ENCODE results near the gene ERVW-1. TPM values are rescaled to one million over a fixed set of nuclear protein-coding genes. Genes with fewer than 3 reads are reported as not detected.
"Not testable (repeated sequence)": the region's sequence is repeated elsewhere in the genome, so short reads cannot be mapped to it uniquely, and the experiment has no call there.

ERVW-1 gene
- total and polyA plus RNA-seq, 4 experiments from 2014 or later: 0.12 TPM; not detected in 3

- peak overlapping the region; percentile 97 for H3K27ac ChIP-seq (ENCODE audit: low read depth, low read length)
- peak overlapping the region; percentile 68 to 73 for H3K4me3 ChIP-seq (ENCODE audit: low read length in 2 of 2)
- CTCF ChIA-PET (ENCODE audit: partially characterized antibody): interaction anchor here (0.7 to 6.0 kb wide), 26 partner anchors 9 to 781 kb away, joined by 3 to 123 read pairs (median 4); partner anchors contain the start of genes ANKIB1, KRIT1, LRRD1 and MTERF1
- H3K9me3 ChIP-seq (ENCODE audit: control insufficient read depth in 1 of 2, low read length in 2 of 2): no peaks in the 10 kb centered on the region
- peak overlapping the region; percentile 85 to 95 (median 89) for H3K4me3 Mint-ChIP-seq
- POLR2A ChIA-PET (ENCODE audit: partially characterized antibody): interaction anchor here (1.0 to 4.6 kb wide), 13 partner anchors 18 to 785 kb away, joined by 4 to 63 read pairs (median 9); partner anchors contain the start of genes ANKIB1, CDK6, CYP51A1 and FAM133B
- no peaks in the 10 kb centered on the region for H3K9me3 Mint-ChIP-seq
- no peaks in the 10 kb centered on the region for H3K27me3 ChIP-seq (ENCODE audit: insufficient read depth, low read length)
- peaks cover 7 to 24% (median 13%) of the 10 kb centered on the region in 4 donors for H3K4me1 Mint-ChIP-seq
- H3K4me1 ChIP-seq (ENCODE audit: insufficient read depth, low read length): peaks cover 16% of the 10 kb centered on the region
- no peaks in the 10 kb centered on the region for H3K36me3 ChIP-seq (ENCODE audit: insufficient read depth, low read length)
- DNase-seq: no peak
- H3K27me3 Mint-ChIP-seq: no peaks in the 10 kb centered on the region
- H3K36me3 Mint-ChIP-seq: peaks cover 6 to 15% of the 10 kb centered on the region in 2 donors
- intact Hi-C loops (cut with micrococcal nuclease): loop anchor here (1.0 to 10.0 kb wide), 6 partner anchors 23 to 1362 kb away; partner anchors contain the start of genes LRRD1, PEX1 and RBM48
- H3K27ac Mint-ChIP-seq: peak overlapping the region; percentile 93 to 98 (median 95)
Observed at GRCh38 chr7:92446869-92447344, 30.8 kb downstream of the ERVW-1 start.

GRCh38 chr7:92442720-92443119 is 35.0 kb downstream of the ERVW-1 start:
- not testable (repeated sequence) for DNase-seq

DNA sequence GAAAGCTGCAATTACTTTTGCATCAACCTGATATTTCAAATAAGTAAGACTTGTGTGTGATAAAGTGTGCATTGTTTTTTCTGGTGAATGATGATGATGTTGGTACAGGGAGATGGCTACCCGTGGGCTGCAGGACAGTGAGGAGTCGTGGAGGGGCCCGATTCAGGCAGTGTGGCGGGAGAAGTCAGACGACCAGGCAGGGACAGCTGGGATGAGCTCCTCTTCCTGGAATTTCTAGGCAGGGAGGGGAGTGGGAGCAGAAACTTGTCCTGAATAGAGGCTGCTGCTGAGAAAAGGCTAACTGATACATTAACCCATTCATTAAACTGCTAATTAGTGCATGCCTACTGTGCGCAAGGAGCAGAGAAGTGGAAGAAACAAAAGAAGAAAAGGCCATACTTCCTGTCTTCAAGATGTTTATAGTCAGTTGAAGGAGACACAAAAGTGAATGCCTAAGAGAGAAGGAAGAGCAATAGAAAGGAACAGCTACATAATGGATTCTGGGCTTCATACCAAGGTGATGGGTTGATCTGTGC is 39.7 kb downstream of the ERVW-1 start:
- no peaks in the 10 kb centered on the region for H3K9me3 Mint-ChIP-seq
- no peaks in the 10 kb centered on the region for H3K4me1 ChIP-seq (ENCODE audit: insufficient read depth, low read length)
- intact Hi-C loops (cut with micrococcal nuclease): no loop called here
- no peak for DNase-seq
- no peaks in the 10 kb centered on the region for H3K27me3 ChIP-seq (ENCODE audit: insufficient read depth, low read length)
- H3K4me1 Mint-ChIP-seq: no peaks in the 10 kb centered on the region
- POLR2A ChIA-PET (ENCODE audit: partially characterized antibody): no interaction called here
- no peak overlapping the region for H3K27ac Mint-ChIP-seq
- no peaks in the 10 kb centered on the region for H3K36me3 Mint-ChIP-seq
- no peaks in the 10 kb centered on the region for H3K36me3 ChIP-seq (ENCODE audit: insufficient read depth, low read length)
- H3K27me3 Mint-ChIP-seq: peaks cover 0 to 4% of the 10 kb centered on the region in 2 donors
- H3K9me3 ChIP-seq (ENCODE audit: control insufficient read depth in 1 of 2, low read length in 2 of 2): no peaks in the 10 kb centered on the region
- CTCF ChIA-PET (ENCODE audit: partially characterized antibody): interaction anchor here (0.6 to 2.1 kb wide), 7 partner anchors 8 to 238 kb away, joined by 3 to 8 read pairs (median 4); partner anchors contain the start of gene GATAD1
- H3K4me3 ChIP-seq (ENCODE audit: low read length in 2 of 2): no peak overlapping the region
- no peak overlapping the region for H3K27ac ChIP-seq (ENCODE audit: low read depth, low read length)
- no peak overlapping the region for H3K4me3 Mint-ChIP-seq

More at GRCh38 chr7:92442720-92443119, 35.0 kb downstream of the ERVW-1 start:
- H3K4me3 Mint-ChIP-seq; H3K9me3 ChIP-seq (ENCODE audit: control insufficient read depth in 1 of 2, low read length in 2 of 2); H3K36me3 ChIP-seq (ENCODE audit: insufficient read depth, low read length); H3K27me3 ChIP-seq (ENCODE audit: insufficient read depth, low read length); H3K27ac ChIP-seq (ENCODE audit: low read depth, low read length); H3K9me3 Mint-ChIP-seq; POLR2A ChIA-PET (ENCODE audit: partially characterized antibody); H3K27me3 Mint-ChIP-seq; H3K4me1 ChIP-seq (ENCODE audit: insufficient read depth, low read length); H3K36me3 Mint-ChIP-seq; CTCF ChIA-PET (ENCODE audit: partially characterized antibody); H3K4me3 ChIP-seq (ENCODE audit: low read length in 2 of 2): not testable (repeated sequence)
- Mint-ChIP-seq H3K4me1 (peaks cover 2 to 12% (median 6%) of the 10 kb centered on the region in 4 donors), H3K27ac (peak overlapping the region in 3 of 7 donors; percentile 5 to 72 (median 16))
- intact Hi-C loops (cut with micrococcal nuclease): loop anchor here (10.0 kb wide), 1 partner anchor 1358 kb away; no protein-coding TSS in a partner anchor

- Histone ChIP-seq H3K9me3 (ENCODE audit: control insufficient read depth in 1 of 2, low read length in 2 of 2) (no peaks in the 10 kb centered on the region), H3K27me3 (ENCODE audit: insufficient read depth, low read length) (no peaks in the 10 kb centered on the region), H3K36me3 (ENCODE audit: insufficient read depth, low read length) (no peaks in the 10 kb centered on the region), H3K4me1 (ENCODE audit: insufficient read depth, low read length) (no peaks in the 10 kb centered on the region), H3K4me3 (ENCODE audit: low read length in 2 of 2) (no peak overlapping the region), H3K27ac (ENCODE audit: low read depth, low read length) (no peak overlapping the region)
- ChIA-PET POLR2A (ENCODE audit: partially characterized antibody) (no interaction called here), CTCF (ENCODE audit: partially characterized antibody) (interaction anchor here (0.6 to 2.1 kb wide), 4 partner anchors 11 to 237 kb away, joined by 3 to 8 read pairs (median 5); partner anchors contain the start of gene GATAD1)
- Mint-ChIP-seq H3K27me3 (peaks cover 0 to 4% of the 10 kb centered on the region in 2 donors), H3K27ac (no peak overlapping the region), H3K4me3 (peak overlapping the region in 1 of 8 donors; percentile 38), H3K9me3 (no peaks in the 10 kb centered on the region), H3K4me1 (no peaks in the 10 kb centered on the region), H3K36me3 (no peaks in the 10 kb centered on the region)
- no peak for DNase-seq
- intact Hi-C loops (cut with micrococcal nuclease): no loop called here
Observed at GRCh38 chr7:92436612-92437445, 40.9 kb downstream of the ERVW-1 start.

DNA sequence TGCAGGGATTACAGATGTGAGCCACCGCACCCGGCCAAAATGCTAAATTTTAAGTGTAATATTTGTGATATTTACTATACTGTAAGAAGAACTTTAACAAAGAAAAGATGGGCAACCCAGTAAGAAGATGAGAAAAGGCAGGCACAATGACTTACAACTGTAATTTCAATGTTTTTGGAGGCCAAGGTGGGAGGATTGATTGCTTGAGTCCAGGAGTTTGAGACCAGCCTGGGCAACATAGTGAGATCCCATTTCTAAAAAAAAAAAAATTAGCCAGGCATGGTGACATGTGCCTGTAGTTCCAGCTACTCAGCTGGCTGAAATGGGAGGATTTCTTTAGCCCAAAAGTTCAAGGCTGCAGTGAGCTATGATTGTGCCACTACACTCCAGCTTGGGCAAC is 42.2 kb downstream of the ERVW-1 start:
- Histone ChIP-seq H3K27ac (ENCODE audit: low read depth, low read length) (no peak overlapping the region), H3K4me3 (ENCODE audit: low read length in 2 of 2) (no peak overlapping the region), H3K4me1 (ENCODE audit: insufficient read depth, low read length) (no peaks in the 10 kb centered on the region), H3K36me3 (ENCODE audit: insufficient read depth, low read length) (no peaks in the 10 kb centered on the region), H3K27me3 (ENCODE audit: insufficient read depth, low read length) (no peaks in the 10 kb centered on the region), H3K9me3 (ENCODE audit: control insufficient read depth in 1 of 2, low read length in 2 of 2) (no peaks in the 10 kb centered on the region)
- intact Hi-C loops (cut with micrococcal nuclease): no loop called here
- DNase-seq: no peak
- ChIA-PET POLR2A (ENCODE audit: partially characterized antibody) (no interaction called here), CTCF (ENCODE audit: partially characterized antibody) (no interaction called here)
- Mint-ChIP-seq H3K4me3 (no peak overlapping the region), H3K4me1 (no peaks in the 10 kb centered on the region), H3K27ac (no peak overlapping the region), H3K27me3 (peaks cover 1 to 6% of the 10 kb centered on the region in 2 donors), H3K9me3 (no peaks in the 10 kb centered on the region), H3K36me3 (no peaks in the 10 kb centered on the region)

DNA sequence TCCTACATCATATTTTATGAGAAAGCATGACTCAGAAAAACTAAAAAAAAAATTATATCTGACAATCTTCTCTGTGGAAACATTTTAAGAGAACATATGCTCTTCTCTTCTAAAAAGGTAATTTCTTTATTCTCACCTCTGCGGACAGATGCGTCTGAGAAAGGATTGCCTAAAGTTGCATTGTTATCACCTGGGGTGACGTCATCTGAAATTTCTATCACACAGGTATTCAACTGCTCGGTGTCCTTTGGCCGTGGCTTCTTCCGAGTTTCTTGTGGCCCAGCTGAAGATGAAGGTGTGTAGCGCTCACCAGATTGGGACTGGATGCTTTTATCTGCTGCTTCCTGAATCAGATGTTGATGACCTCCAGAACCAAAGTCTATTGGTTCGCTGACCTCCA is 44.7 kb downstream of the ERVW-1 start:
- Mint-ChIP-seq H3K27ac (peak overlapping the region in 1 of 7 donors; percentile 15), H3K9me3 (no peaks in the 10 kb centered on the region)
- CTCF ChIA-PET (ENCODE audit: partially characterized antibody): interaction anchor here (0.9 to 1.0 kb wide), 2 partner anchors 14 to 16 kb away, joined by 3 read pairs; partner anchors contain the start of gene GATAD1

More for the DNA sequence above, 44.7 kb downstream of the ERVW-1 start:
- no peaks in the 10 kb centered on the region for H3K27me3 ChIP-seq (ENCODE audit: insufficient read depth, low read length)
- no peaks in the 10 kb centered on the region for H3K4me1 ChIP-seq (ENCODE audit: insufficient read depth, low read length)
- DNase-seq: no peak
- no peaks in the 10 kb centered on the region for H3K36me3 ChIP-seq (ENCODE audit: insufficient read depth, low read length)
- Mint-ChIP-seq H3K27me3 (peaks cover 5 to 12% of the 10 kb centered on the region in 2 donors), H3K36me3 (no peaks in the 10 kb centered on the region), H3K4me3 (no peak overlapping the region), H3K4me1 (no peaks in the 10 kb centered on the region)
- no peak overlapping the region for H3K4me3 ChIP-seq (ENCODE audit: low read length in 2 of 2)
- no peaks in the 10 kb centered on the region for H3K9me3 ChIP-seq (ENCODE audit: control insufficient read depth in 1 of 2, low read length in 2 of 2)
- no peak overlapping the region for H3K27ac ChIP-seq (ENCODE audit: low read depth, low read length)
- POLR2A ChIA-PET (ENCODE audit: partially characterized antibody): no interaction called here
- intact Hi-C loops (cut with micrococcal nuclease): no loop called here

All from CD4-positive, alpha-beta memory T cell (primary cell).